HTERT RPE-1 (cell line): ENCODE results near the gene NBPF10.
"Not testable (repeated sequence)": the region's sequence is repeated elsewhere in the genome, so short reads cannot be mapped to it uniquely, and the experiment has no call there.

ENCODE experiments used
- in situ Hi-C: fragments of 300-500 bp; cut with MboI; formaldehyde crosslinking; loops from 4 replicates; pipeline ENCODE4 v1.14.3; 2020; ENCODE audit warnings: low sequenced_read_pairs

The NBPF10 gene, protein sequence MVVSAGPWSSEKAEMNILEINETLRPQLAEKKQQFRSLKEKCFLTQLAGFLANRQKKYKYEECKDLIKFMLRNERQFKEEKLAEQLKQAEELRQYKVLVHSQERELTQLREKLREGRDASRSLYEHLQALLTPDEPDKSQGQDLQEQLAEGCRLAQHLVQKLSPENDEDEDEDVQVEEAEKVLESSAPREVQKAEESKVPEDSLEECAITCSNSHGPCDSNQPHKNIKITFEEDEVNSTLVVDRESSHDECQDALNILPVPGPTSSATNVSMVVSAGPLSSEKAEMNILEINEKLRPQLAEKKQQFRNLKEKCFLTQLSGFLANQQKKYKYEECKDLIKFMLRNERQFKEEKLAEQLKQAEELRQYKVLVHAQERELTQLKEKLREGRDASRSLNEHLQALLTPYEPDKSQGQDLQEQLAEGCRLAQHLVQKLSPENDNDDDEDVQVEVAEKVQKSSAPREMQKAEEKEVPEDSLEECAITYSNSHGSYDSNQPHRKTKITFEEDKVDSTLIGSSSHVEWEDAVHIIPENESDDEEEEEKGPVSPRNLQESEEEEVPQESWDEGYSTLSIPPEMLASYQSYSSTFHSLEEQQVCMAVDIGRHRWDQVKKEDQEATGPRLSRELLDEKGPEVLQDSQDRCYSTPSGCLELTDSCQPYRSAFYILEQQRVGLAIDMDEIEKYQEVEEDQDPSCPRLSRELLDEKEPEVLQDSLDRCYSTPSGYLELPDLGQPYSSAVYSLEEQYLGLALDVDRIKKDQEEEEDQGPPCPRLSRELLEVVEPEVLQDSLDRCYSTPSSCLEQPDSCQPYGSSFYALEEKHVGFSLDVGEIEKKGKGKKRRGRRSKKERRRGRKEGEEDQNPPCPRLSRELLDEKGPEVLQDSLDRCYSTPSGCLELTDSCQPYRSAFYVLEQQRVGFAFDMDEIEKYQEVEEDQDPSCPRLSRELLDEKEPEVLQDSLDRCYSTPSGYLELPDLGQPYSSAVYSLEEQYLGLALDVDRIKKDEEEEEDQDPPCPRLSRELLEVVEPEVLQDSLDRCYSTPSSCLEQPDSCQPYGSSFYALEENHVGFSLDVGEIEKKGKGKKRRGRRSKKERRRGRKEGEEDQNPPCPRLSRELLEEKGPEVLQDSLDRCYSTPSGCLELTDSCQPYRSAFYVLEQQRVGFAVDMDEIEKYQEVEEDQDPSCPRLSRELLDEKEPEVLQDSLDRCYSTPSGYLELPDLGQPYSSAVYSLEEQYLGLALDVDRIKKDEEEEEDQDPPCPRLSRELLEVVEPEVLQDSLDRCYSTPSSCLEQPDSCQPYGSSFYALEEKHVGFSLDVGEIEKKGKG (N-terminal part only)

DNA sequence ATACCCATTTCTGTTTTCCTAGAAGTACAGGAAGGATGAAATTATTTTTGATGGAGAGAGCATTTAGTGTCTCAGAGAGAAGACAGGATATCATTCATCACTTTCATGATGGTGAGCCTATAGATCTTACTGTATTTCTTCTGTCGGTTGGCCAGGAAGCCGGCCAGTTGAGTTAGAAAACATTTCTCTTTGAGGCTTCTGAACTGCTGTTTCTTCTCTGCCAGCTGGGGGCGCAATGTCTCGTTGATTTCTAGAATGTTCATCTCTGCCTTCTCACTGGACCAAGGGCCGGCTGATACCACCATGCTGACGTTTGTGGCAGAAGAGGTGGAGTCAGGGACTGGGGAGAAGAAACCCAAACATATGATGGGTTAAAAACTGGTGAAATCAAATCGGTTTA lies at the start of gene NBPF10:
TSS of gene NBPF10 (minus strand) at position 340 of the 400 bp plus-strand sequence. CDS start at position 305, 35 bp downstream.
- in situ Hi-C loops = not testable (repeated sequence)

DNA sequence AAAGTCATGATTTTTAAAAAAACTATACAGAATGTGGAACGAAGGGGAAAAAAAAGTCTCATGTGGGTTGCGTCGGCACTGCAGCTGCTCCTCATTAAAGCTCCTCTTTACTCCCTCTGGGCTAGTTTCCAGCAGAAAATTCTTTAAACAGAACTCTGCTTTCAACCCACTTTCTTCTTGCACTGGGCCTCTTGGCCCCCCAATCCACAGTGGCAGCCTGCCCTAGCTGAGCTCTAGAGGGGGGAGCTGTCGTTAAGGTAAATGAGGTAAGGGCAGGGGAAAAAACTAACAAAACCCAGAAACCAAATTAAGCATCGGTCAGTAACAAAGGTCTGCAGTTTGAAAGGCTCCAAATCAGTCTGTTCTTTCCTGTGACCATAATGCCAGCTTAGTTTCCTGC lies 29.9 kb upstream of the NBPF10 start:
- in situ Hi-C loops = not testable (repeated sequence)

DNA sequence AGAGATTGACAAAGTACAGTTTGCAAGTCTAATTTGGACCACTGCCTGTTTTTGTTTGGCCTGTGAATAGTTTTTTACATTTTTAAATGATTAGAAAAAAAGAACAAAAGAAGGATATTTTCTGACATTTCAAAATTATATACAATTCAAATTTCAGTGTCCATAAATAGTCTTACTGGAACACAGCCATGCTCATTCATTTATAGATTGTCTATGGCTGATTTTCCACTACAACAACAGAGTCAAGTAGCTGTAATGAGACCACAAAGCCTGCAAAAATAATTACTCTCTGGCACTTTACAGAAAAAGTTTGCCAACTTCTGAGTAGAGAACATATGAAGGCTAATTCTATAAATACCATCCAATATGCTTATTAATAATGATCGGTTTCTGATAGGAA lies 23.1 kb upstream of the NBPF10 start:
- in situ Hi-C loops = not testable (repeated sequence)

DNA sequence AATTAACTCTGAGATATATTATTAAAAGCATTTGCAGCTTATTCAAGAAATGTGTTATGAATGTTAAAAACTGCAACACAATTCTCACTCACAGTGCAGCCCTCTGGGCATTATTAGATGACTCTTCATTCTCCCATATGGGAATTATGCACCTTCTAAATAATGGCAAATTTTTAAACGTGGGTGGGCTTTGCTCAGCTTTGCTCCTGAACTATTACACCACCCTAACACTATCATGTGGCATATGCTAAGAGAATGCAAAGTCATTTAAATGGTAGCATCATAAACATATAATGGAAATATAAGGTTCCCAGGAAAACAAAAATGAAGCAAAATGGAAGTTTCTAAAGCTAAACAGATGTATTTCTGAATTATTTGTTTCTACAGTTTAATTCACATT lies 22.7 kb upstream of the NBPF10 start:
- in situ Hi-C loops = not testable (repeated sequence)
